Measurements from ENCODE around the gene GABPB1.

Gene GABPB1

DNA sequence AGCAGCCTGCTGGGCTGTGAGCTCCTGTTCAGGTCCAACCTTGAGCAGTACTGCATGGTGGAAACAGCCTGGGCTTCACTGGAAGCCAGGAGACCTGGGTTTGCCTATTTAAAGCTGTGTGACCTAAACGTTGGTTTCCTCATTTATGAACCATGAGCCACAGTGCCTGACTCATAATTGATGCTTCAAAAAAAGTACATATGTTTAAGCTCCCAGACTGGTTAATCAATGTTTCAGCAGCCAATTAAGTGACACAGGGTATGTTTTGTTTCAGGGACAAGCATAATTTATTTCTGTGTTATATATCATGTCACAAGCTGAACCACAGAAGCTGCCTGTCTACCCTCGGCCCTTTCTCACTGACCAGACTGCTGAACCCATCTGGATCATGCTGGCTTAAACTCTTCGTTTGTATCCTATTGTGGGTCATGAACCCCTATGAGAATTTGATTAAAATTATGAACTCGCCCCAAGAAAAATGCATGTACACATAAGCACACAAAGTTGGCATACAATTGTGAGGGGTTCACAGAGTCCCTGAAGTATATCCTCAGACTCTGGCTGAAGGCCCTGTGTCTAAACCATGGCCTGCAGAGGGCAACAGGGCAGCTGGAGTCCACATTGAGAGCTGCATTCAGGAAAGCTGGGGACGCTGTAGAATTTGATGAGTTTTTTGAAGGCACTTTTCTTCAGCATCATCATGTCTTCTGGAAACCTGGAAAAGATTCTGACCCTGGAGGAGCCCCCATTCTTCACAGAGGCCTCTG lies 113.1 kb downstream of the GABPB1 start:
- no peak for DNase-seq (ENCODE audit: low read depth)

DNA sequence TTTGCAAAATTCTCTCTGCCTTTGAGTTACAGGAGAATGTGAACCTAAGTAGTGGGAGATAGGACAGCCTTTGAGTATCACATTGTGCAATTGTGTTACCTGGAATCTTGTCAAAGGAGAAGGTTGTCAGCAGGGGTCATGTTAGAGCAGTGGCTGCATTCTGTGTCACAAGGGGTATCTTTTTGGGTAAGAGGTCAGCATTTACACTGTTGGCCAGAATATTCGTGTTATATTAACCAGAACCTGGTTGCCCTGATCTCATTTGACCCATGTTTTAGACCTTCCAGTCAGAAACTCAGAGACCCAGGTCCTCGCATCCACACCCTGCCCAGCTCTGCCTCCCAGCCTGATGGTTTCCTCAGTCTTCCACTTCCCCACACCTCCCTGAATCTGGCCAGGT lies 116.7 kb downstream of the GABPB1 start:
- DNase-seq (ENCODE audit: low read depth) = no peak

DNA sequence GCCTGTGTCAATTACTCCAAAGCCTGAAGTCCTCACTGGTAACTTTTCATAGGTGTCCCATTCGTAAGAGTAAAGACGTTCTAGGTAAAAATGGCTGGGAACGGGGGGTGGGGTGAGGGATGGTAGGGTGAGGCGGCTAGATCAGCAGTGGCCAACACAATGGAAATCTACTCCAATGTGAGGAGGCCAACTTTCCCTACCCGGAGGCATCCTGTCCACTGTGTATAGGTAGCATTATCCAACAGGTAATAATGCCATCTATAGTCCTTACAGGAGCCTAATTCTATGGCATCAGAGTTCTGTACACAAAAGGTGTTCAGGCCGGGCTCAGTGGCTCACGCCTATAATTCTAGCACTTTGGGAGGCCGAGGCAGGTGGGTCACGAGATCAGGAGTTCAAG lies 118.6 kb downstream of the GABPB1 start:
- no peak for DNase-seq (ENCODE audit: low read depth)

DNA sequence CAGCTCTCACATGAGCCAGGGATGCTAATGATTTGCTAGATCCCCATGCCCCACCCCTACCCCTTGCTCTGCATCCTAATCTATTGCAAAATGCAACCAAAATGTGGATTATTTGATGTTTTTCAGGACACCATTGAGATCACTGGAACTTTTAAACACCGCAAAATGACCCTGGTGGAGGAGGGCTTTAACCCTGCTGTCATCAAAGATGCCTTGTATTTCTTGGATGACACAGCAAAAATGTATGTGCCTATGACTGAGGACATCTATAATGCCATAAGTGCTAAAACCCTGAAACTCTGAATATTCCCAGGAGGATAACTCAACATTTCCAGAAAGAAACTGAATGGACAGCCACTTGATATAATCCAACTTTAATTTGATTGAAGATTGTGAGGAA lies 119.2 kb downstream of the GABPB1 start:
- no peak for DNase-seq (ENCODE audit: low read depth)

DNA sequence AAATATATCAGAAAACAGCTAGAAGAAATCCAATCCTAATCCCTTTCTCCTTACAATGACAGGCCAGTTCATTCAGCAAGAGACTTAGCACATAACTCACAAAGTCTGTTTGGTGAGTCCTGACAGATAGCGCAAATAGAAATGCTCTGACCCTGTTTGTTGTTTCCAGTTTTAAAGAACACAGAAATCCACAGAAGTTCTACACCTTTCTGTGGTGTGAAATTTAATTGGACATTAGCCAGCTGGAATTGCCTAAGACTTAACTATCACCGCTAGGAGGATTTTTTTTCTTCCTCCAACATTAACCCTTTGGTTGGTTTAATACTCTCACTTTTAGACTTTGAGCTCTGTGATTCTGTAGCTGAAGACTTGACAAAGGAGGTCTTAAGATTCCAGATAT lies 120.2 kb downstream of the GABPB1 start:
- DNase-seq (ENCODE audit: low read depth) = no peak

DNA sequence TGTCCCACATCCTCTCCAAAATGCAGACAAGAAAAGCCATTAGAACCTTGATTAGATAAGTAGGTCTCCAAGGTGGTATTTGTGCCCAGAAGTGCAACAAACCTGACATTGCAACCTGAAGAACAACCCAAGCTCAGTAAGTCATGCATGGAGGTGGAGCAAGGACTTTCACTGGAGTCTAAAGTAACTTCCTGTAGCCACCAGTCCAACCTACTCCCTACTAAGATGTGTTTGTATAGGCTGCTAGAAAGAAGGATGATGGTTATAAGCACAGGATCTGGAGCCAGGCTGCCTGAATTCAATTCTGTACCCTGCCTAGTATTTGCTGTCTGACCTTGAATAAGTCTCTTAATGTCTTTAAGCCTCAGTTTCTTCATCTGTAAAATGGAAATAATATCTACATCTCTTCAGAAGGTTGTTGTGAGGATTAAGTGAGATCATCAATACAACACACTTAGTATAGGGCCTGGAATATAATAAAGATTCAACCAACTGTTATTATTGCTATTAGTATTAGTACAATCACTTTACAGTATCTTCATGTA lies 121.7 kb downstream of the GABPB1 start:
- DNase-seq (ENCODE audit: low read depth) = no peak

DNA sequence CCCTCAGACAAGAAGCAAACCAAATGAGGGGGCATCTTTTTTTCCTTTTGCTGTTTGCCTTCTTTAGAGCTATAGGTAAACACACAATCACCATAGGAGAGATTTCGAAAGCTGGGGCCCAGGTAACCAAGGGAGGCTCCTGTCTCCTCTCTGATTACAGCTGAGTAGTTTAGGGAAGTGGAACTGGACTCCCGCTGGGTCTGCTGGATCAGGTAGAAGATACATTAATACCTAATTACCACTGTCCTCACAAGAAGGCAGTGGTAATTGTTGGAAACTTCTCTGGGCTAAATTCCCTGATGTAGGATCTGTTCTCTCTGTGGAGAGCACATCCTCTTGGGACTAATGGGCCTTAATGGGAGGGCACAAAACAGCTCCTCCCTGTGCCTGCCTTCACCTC lies 122.2 kb downstream of the GABPB1 start:
- no peak for DNase-seq (ENCODE audit: low read depth)

DNA sequence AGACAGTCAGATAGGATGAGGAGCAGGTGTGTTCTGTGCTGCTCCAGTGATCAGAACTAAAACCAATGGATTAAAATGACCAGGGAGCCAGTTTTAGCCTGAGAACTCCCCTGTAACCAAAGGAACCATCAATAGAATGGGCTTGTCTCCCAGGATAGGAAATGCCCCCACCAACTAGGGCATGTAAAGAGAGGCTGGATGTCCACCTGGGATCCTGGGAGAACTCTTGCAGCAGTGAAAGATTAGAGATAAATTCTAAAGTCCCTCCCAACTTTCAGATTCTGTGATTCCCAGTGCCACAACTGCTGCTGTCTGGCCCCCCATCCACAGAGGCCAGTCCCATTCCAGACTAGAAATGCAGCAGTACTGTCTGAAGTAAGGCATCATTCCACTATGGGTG lies 123.2 kb downstream of the GABPB1 start:
- DNase-seq (ENCODE audit: low read depth) = no peak

DNA sequence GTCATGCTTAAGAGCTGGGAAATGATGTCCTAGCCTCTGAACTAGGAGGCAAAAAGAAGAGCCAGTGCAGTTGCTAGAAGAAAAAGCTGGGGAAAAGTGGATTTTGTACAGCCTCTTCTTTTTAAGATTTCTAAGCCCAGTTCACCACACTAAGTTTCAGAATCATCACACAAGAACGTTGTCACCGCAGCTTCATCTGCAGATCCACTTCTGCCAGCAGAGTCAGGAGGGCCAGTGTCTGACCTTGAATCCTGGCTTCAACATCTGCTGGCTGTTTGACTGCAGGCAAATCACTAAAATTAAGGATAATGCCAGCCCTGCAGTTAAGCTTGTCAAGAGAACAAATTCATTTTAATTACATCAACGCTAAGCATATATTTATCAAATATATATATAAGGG lies 125.7 kb downstream of the GABPB1 start:
- no peak for DNase-seq (ENCODE audit: low read depth)

DNA sequence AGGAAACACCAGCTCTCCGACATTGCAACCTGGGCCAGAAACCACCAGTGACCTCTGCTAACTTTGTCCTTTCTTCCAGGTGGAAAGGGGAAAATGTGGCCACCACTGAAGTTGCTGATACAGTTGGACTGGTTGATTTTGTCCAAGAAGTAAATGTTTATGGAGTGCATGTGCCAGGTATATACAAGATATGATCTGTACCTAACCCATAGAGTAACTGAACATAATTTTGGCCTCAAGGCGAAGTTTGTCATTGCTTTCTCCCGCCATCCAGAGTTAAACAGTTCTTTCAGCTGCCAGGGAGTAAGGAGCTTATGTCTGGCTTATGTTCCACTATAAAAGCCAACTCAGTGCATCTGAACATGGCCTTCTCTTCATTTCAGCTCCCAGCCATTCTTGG lies 126.1 kb downstream of the GABPB1 start:
- DNase-seq (ENCODE audit: low read depth) = no peak

DNA sequence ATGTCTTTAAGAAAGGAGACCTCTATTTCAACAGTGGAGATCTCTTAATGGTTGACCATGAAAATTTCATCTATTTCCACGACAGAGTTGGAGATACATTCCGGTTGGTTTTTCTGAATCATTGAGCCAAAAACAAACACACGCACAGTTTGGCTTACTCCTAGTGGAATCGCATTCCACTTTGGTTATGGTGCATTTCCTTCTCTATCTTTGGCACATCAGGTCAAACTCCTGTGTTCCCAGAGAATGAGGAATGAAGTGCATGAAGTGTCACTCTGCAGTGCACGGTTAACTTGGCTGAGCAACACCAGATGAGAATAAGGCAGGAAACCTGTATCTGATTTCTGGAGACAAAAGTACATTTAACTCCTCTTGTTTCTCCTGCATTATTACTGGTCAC lies 127.9 kb downstream of the GABPB1 start:
- no peak for DNase-seq (ENCODE audit: low read depth)

DNA sequence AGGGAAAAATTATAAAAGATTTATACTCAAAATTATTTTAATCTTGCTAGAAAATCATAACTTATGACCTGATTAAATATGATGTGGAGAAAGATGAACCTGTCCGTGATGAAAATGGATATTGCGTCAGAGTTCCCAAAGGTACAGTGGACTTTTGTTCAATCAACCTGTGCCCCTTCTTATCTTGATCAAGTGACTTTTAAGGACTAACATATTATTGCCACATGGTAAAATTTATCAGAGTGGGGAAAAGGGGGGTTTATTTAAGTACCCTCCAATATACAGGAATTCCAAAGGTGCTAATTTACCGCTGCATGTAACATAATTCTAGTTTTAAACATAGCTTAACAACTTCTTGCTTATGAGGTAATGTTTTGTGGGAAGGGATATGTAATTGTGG lies 129.1 kb downstream of the GABPB1 start:
- no peak for DNase-seq (ENCODE audit: low read depth)

Data from activated T-cell treated with anti-CD3 and anti-CD28 coated beads for 24 hours (primary cell).